HCT116 (cell line): ENCODE data around the gene TMEM45A.

Experiments used
- CBX3 ChIP-seq: IDR thresholded peaks from 2 replicates; pipeline ENCODE4 v1.6.1; 2012; ENCODE audit warnings: low read depth
- CEBPB ChIP-seq: IDR thresholded peaks from 2 replicates; pipeline ENCODE4 v1.6.1; 2012; ENCODE audit warnings: low read depth
- CTCF ChIP-seq, 3 experiments: fragments of 200-600 bp in 1 of 3; sonication (generic) in 1 of 3; IDR thresholded peaks in 2 of 3; conservative IDR thresholded peaks in 1 of 3; 2 replicates each; pipeline ENCODE4 v1.5.1; 2012 to 2017; ENCODE audit warnings: low read depth in 2 of 3, low read length in 2 of 3, antibody characterized with exemption in 1 of 3, borderline replicate concordance in 1 of 3, control low read depth in 1 of 3, mild to moderate bottlenecking in 1 of 3, mixed read lengths in 1 of 3, mixed run types in 1 of 3, moderate library complexity in 1 of 3; ENCODE audit not compliant: insufficient read depth in 1 of 3
- ELF1 ChIP-seq: IDR thresholded peaks from 2 replicates; pipeline ENCODE4 v1.6.1; 2012; ENCODE audit warnings: low read depth, borderline replicate concordance
- EZH2 ChIP-seq: fragments of 200-600 bp; sonication (generic); IDR thresholded peaks from 2 replicates; pipeline ENCODE4 v1.6.1; 2017; ENCODE audit warnings: antibody characterized with exemption, mixed run types
- POLR2A ChIP-seq: IDR thresholded peaks from 2 replicates; pipeline ENCODE4 v1.7.0; 2011; ENCODE audit warnings: borderline replicate concordance; ENCODE audit not compliant: insufficient read depth, insufficient read length; ENCODE audit errors: extremely low read depth
- POLR2AphosphoS5 ChIP-seq: IDR thresholded peaks from 2 replicates; pipeline ENCODE4 v1.6.1; 2011; ENCODE audit warnings: mild to moderate bottlenecking, low read depth, low read length, moderate library complexity
- REST ChIP-seq: IDR thresholded peaks from 2 replicates; pipeline ENCODE4 v1.6.1; 2012; ENCODE audit warnings: low read depth
- ZBTB33 ChIP-seq: IDR thresholded peaks from 2 replicates; pipeline ENCODE4 v1.6.1; 2011; ENCODE audit warnings: mild to moderate bottlenecking, low read length, moderate library complexity; ENCODE audit not compliant: insufficient replicate concordance; ENCODE audit errors: extremely low read depth
- ZFX ChIP-seq: fragments of 450-650 bp; IDR thresholded peaks from 2 replicates; pipeline ENCODE4 v1.6.1; 2017

- no peak for TF ChIP-seq CTCF (IDR thresholded peaks at IDR 0.05 in 2 of 3, conservative IDR thresholded peaks at IDR 0.05 in 1 of 3; ENCODE audit: borderline replicate concordance in 1 of 3, insufficient read depth in 1 of 3, low read depth in 2 of 3, low read length in 2 of 3)
- TF ChIP-seq POLR2AphosphoS5 = no peak
- no peak for TF ChIP-seq POLR2A
- no peak for TF ChIP-seq EZH2
- TF ChIP-seq ZFX = no peak
- no peak for TF ChIP-seq CBX3
- TF ChIP-seq ZBTB33 = no peak
- no peak for TF ChIP-seq CEBPB
- TF ChIP-seq ELF1 = no peak
- TF ChIP-seq REST = no peak
Measured at GRCh38 chr3:100518983-100519382, 26.6 kb downstream of the TMEM45A start.
